H1 (cell line): Measurements from ENCODE around the gene ZNF473. TPM values are rescaled to one million over a fixed set of nuclear protein-coding genes. Genes with fewer than 3 reads are reported as not detected.

Experiments
- CTCF ChIA-PET: fragments of 300-600 bp; sonication (Branson Sonifier 250); formaldehyde crosslinking; loops from one replicate; lab custom pipeline; 2021; ENCODE audit not compliant: partially characterized antibody; lab: Charles Lee
- POLR2A ChIA-PET: fragments of 300-600 bp; sonication (Branson Sonifier 250); formaldehyde crosslinking; loops from one replicate; lab custom pipeline; 2021; ENCODE audit warnings: inconsistent platforms; ENCODE audit not compliant: partially characterized antibody; lab: Charles Lee
- DNase-seq, 2 experiments: peaks; one replicate each; pipeline versions ENCODE4 v3.0.0 to v3.0.0-alpha.2; 2010 to 2022; ENCODE audit warnings: low spot score in 2 of 2, low read depth in 1 of 2, mixed read lengths in 1 of 2
- FAIRE-seq: peaks from 2 replicates; lab custom pipeline; 2011; peaks lifted over from hg19 to GRCh38; lab: Jason Lieb, UNC
- H2AFZ ChIP-seq: 2 replicates; pipeline ENCODE4 v1.8.1; 2012; ENCODE audit warnings: low read length, inconsistent platforms
- H2AK5ac ChIP-seq: 2 replicates; pipeline ENCODE4 v1.6.1; 2013; ENCODE audit warnings: low read depth, low read length
- H2BK120ac ChIP-seq: replicated peaks from 2 replicates; pipeline ENCODE3; 2013; ENCODE audit warnings: low read depth, low read length, inconsistent platforms
- H2BK12ac ChIP-seq: 2 replicates; pipeline ENCODE4 v1.6.1; 2013; ENCODE audit warnings: low read depth, low read length
- H2BK15ac ChIP-seq: 2 replicates; pipeline ENCODE4 v1.6.1; 2013; ENCODE audit warnings: low read length
- H2BK20ac ChIP-seq: 2 replicates; pipeline ENCODE4 v1.6.1; 2013; ENCODE audit warnings: low read length
- H2BK5ac ChIP-seq: 2 replicates; pipeline ENCODE4 v1.6.1; 2013; ENCODE audit warnings: low read depth, low read length
- H3K14ac ChIP-seq: 2 replicates; pipeline ENCODE4 v1.6.1; 2013; ENCODE audit warnings: inconsistent platforms; ENCODE audit not compliant: insufficient read length
- H3K18ac ChIP-seq: 2 replicates; pipeline ENCODE4 v1.6.1; 2013; ENCODE audit warnings: low read length; ENCODE audit errors: extremely low read depth
- H3K23ac ChIP-seq: 2 replicates; pipeline ENCODE4 v1.6.1; 2013; ENCODE audit warnings: inconsistent platforms; ENCODE audit not compliant: insufficient read length
- H3K23me2 ChIP-seq: 2 replicates; pipeline ENCODE4 v1.6.1; 2013; ENCODE audit warnings: low read depth, low read length
- H3K27ac ChIP-seq: 2 replicates; pipeline ENCODE4 v1.6.1; 2011; ENCODE audit warnings: low read depth, low read length, inconsistent platforms
- H3K27me3 ChIP-seq, 4 experiments: replicated peaks in 1 of 4; 1 replicate in 1 of 4; 2 replicates in 3 of 4; pipeline versions ENCODE4 v1.6.1 to v1.8.1; 2011 to 2013; ENCODE audit warnings: low read length in 3 of 4, mild to moderate bottlenecking in 3 of 4, inconsistent platforms in 2 of 4, mixed read lengths in 2 of 4, moderate library complexity in 1 of 4; ENCODE audit not compliant: control insufficient read depth in 3 of 4, insufficient read depth in 3 of 4; ENCODE audit errors: extremely low read depth in 1 of 4
- H3K36me3 ChIP-seq, 4 experiments: 2 replicates each; pipeline versions ENCODE4 v1.6.1 to v1.8.1; 2011 to 2013; ENCODE audit warnings: mild to moderate bottlenecking in 4 of 4, low read length in 3 of 4, moderate library complexity in 2 of 4, control low read depth in 1 of 4, inconsistent platforms in 1 of 4; ENCODE audit not compliant: insufficient read depth in 4 of 4, control insufficient read depth in 2 of 4
- H3K4ac ChIP-seq: replicated peaks from 2 replicates; pipeline ENCODE3; 2013; ENCODE audit warnings: low read length, low read depth, mixed read lengths, inconsistent platforms; ENCODE audit not compliant: insufficient read length
- H3K4me1 ChIP-seq, 4 experiments: replicated peaks in 1 of 4; 1 replicate in 1 of 4; 2 replicates in 3 of 4; pipeline versions ENCODE4 v1.6.1 to v1.8.1; 2011 to 2013; ENCODE audit warnings: low read length in 3 of 4, inconsistent platforms in 2 of 4, mixed read lengths in 1 of 4; ENCODE audit not compliant: insufficient read depth in 4 of 4, control insufficient read depth in 3 of 4
- H3K4me2 ChIP-seq, 2 experiments: 2 replicates each; pipeline versions ENCODE4 v1.6.1 to v1.8.1; 2011 to 2013; ENCODE audit warnings: low read depth in 2 of 2, low read length in 2 of 2, control low read depth in 1 of 2, inconsistent platforms in 1 of 2, mild to moderate bottlenecking in 1 of 2; ENCODE audit not compliant: insufficient read depth in 1 of 2
- H3K4me3 ChIP-seq, 4 experiments: fragments of 200-600, 300-600 bp in 1 of 4; sonication (generic), shearing (Covaris generic), sonication (Bioruptor Twin) in 1 of 4; 2 replicates each; pipeline versions ENCODE4 v1.5.1 to v1.8.1; 2011 to 2016; ENCODE audit warnings: low read length in 4 of 4, low read depth in 3 of 4, control low read depth in 2 of 4, inconsistent platforms in 2 of 4, mild to moderate bottlenecking in 2 of 4, mixed read lengths in 1 of 4, moderate library complexity in 1 of 4; ENCODE audit not compliant: insufficient read depth in 2 of 4; ENCODE audit errors: extremely low read depth in 1 of 4
- H3K56ac ChIP-seq: replicated peaks from 2 replicates; pipeline ENCODE3; 2013; ENCODE audit warnings: low read depth, mild to moderate bottlenecking, mixed read lengths, low read length, inconsistent platforms; ENCODE audit not compliant: insufficient read length
- H3K79me1 ChIP-seq: 2 replicates; pipeline ENCODE4 v1.6.1; 2013; ENCODE audit warnings: low read depth, low read length, control low read depth
- H3K79me2 ChIP-seq, 2 experiments: 2 replicates each; pipeline versions ENCODE4 v1.6.1 to v1.8.1; 2012 to 2013; ENCODE audit warnings: low read length in 2 of 2, mild to moderate bottlenecking in 2 of 2, inconsistent platforms in 1 of 2; ENCODE audit not compliant: insufficient read depth in 2 of 2, control insufficient read depth in 1 of 2
- H3K9ac ChIP-seq, 4 experiments: replicated peaks in 1 of 4; 1 replicate in 1 of 4; 2 replicates in 3 of 4; pipeline versions ENCODE4 v1.6.1 to v1.8.1; 2011 to 2013; ENCODE audit warnings: low read depth in 3 of 4, low read length in 3 of 4, control low read depth in 2 of 4, mild to moderate bottlenecking in 2 of 4, moderate library complexity in 2 of 4, inconsistent platforms in 1 of 4; ENCODE audit errors: extremely low read depth in 1 of 4
- H3K9me3 ChIP-seq, 2 experiments: 2 replicates each; pipeline versions ENCODE4 v1.6.1 to v1.8.1; 2012 to 2013; ENCODE audit warnings: mild to moderate bottlenecking in 2 of 2, moderate library complexity in 2 of 2, control low read depth in 1 of 2, inconsistent platforms in 1 of 2, low read depth in 1 of 2, low read length in 1 of 2, mixed read lengths in 1 of 2; ENCODE audit not compliant: insufficient read depth in 2 of 2
- H4K20me1 ChIP-seq, 2 experiments: replicated peaks in 1 of 2; 2 replicates each; pipeline versions ENCODE3 to v1.8.1; 2011 to 2013; ENCODE audit warnings: inconsistent platforms in 2 of 2, low read length in 2 of 2, mild to moderate bottlenecking in 1 of 2; ENCODE audit not compliant: insufficient read depth in 2 of 2, control insufficient read depth in 1 of 2
- H4K5ac ChIP-seq: 2 replicates; pipeline ENCODE4 v1.6.1; 2013; ENCODE audit warnings: low read length, low read depth, mixed read lengths, inconsistent platforms; ENCODE audit not compliant: insufficient read length
- H4K8ac ChIP-seq: 2 replicates; pipeline ENCODE4 v1.8.0; 2013; ENCODE audit warnings: mild to moderate bottlenecking, moderate library complexity, low read length, inconsistent platforms; ENCODE audit not compliant: insufficient read depth; ENCODE audit errors: extremely low read depth
- H4K91ac ChIP-seq: replicated peaks from 2 replicates; pipeline ENCODE3; 2013; ENCODE audit warnings: low read length, mixed read lengths, inconsistent platforms; ENCODE audit not compliant: insufficient read length
- BACH1 ChIP-seq: IDR thresholded peaks from 2 replicates; pipeline ENCODE4 v1.6.1; 2012; ENCODE audit warnings: low read length, improper control_type of control experiment
- CHD1 ChIP-seq: IDR thresholded peaks from 2 replicates; pipeline ENCODE4 v1.6.1; 2012; ENCODE audit warnings: low read depth, low read length, improper control_type of control experiment
- E2F6 ChIP-seq: IDR thresholded peaks from 2 replicates; pipeline ENCODE4 v1.6.1; 2012; ENCODE audit warnings: inconsistent platforms
- FOSL1 ChIP-seq: IDR thresholded peaks from 2 replicates; pipeline ENCODE4 v1.6.1; 2011; ENCODE audit warnings: mild to moderate bottlenecking, low read depth, low read length, moderate library complexity; ENCODE audit not compliant: insufficient read depth
- GTF2F1 ChIP-seq: IDR thresholded peaks from 2 replicates; pipeline ENCODE4 v1.6.1; 2012; ENCODE audit warnings: low read depth, low read length, improper control_type of control experiment, borderline replicate concordance
- KDM4A ChIP-seq: IDR thresholded peaks from one replicate; pipeline ENCODE4 v1.7.1; 2012; ENCODE audit warnings: low read depth, mild to moderate bottlenecking, moderate library complexity, low read length, inconsistent platforms; ENCODE audit not compliant: severe bottlenecking
- PHF8 ChIP-seq: fragments of 200-600 bp; sonication (generic); conservative IDR thresholded peaks from 2 replicates; pipeline ENCODE4 v1.7.1; 2012; ENCODE audit warnings: low read depth, mild to moderate bottlenecking, inconsistent platforms, low read length, moderate library complexity
- POLR2A ChIP-seq, 2 experiments: IDR thresholded peaks; 1 replicate in 1 of 2; 2 replicates in 1 of 2; pipeline ENCODE4 v1.6.1; 2011; ENCODE audit warnings: low read depth in 2 of 2, low read length in 2 of 2, mild to moderate bottlenecking in 2 of 2; ENCODE audit errors: control extremely low read depth in 1 of 2
- RXRA ChIP-seq: IDR thresholded peaks from 2 replicates; pipeline ENCODE4 v1.6.1; 2011; ENCODE audit warnings: low read depth, mild to moderate bottlenecking, low read length, moderate library complexity; ENCODE audit not compliant: insufficient read depth
- SP1 ChIP-seq: IDR thresholded peaks from 2 replicates; pipeline ENCODE4 v1.6.1; 2011; ENCODE audit warnings: low read depth, low read length
- SUZ12 ChIP-seq: fragments of 200-600 bp; sonication (generic); IDR thresholded peaks from 2 replicates; pipeline ENCODE4 v1.6.1; 2012; ENCODE audit warnings: mild to moderate bottlenecking, inconsistent platforms, low read length, moderate library complexity, mixed read lengths
- TCF12 ChIP-seq: IDR thresholded peaks from 2 replicates; pipeline ENCODE4 v1.6.1; 2011; ENCODE audit warnings: low read depth, mild to moderate bottlenecking, low read length
- USF2 ChIP-seq: IDR thresholded peaks from 2 replicates; pipeline ENCODE4 v1.6.1; 2011; ENCODE audit warnings: low read length, improper control_type of control experiment
- WGBS, 2 experiments: shearing (Covaris generic) in 1 of 2; methylation state at CpG; one replicate each; pipeline versions ENCODE4 v1.1.6 to v1.1.7; 2013 to 2015; ENCODE audit warnings: low lambda C conversion rate in 2 of 2, mixed read lengths in 2 of 2, inconsistent platforms in 1 of 2, low coverage in 1 of 2, missing lambda C conversion rate in 1 of 2; ENCODE audit not compliant: insufficient replicate concordance in 2 of 2, insufficient coverage in 1 of 2, insufficient read length in 1 of 2; ENCODE audit errors: extremely low coverage in 1 of 2, missing lambda C conversion rate in 1 of 2; 5-methylcytosine and 5-hydroxymethylcytosine counted together
- polyA plus RNA-seq, 7 experiments: library from polyadenylated mRNA; depleted of rRNA in 3 of 7; stranded (reverse) in 5 of 7; unstranded in 2 of 7; fragments of >200 nt in 5 of 7; fragments of 200-250 nt in 2 of 7; gene quantifications; 1 replicate in 5 of 7; 2 replicates in 1 of 7; 4 replicates in 1 of 7; pipeline versions ENCODE4 v1.2.1 to v1.2.3, GENCODE V29; 2011 to 2013; ENCODE audit warnings: missing spikeins in 2 of 7, mixed read lengths in 2 of 7
- total RNA-seq: library from RNA; stranded (reverse); fragmentation: NEBNext Ultra II Directional; extraction: Animal tissue kit (Norgen Biotek cat#: 25700); gene quantifications from 2 replicates; pipeline ENCODE4 v1.2.1, GENCODE V29; 2021

ZNF473 gene
- total and polyA plus RNA-seq, 2 of the 8 experiments (the other 6 are each of a cell fraction or from before 2014, with no cell fraction given), result 5.2 to 11.7 TPM

- FAIRE-seq, result no peak
- no peak overlapping the region for H2BK12ac ChIP-seq
- H3K27ac ChIP-seq, result no peak overlapping the region
- H2BK120ac ChIP-seq, result no peak overlapping the region
- CTCF ChIA-PET, result interaction anchor here (0.8 to 16.2 kb wide), 7 partner anchors 15 to 158 kb away, joined by 3 to 231 read pairs (median 4); no protein-coding TSS in a partner anchor
- H4K5ac ChIP-seq, result no peak overlapping the region
- H3K4me1 ChIP-seq, result no peaks in the 10 kb centered on the region; a peak in 1 of 7 replicates
- no peak overlapping the region for H2BK5ac ChIP-seq
- no peak overlapping the region for H3K9ac ChIP-seq
- no peak overlapping the region for H3K14ac ChIP-seq
- H2AFZ ChIP-seq, result no peak overlapping the region
- WGBS, 2 experiments, result 88% methylated on average over 11 of the region's 11 CpGs; no CpG with 5 or more reads in 1 of the 2 experiments
- DNase-seq, result no peak
- no peaks in the 10 kb centered on the region for H3K23me2 ChIP-seq
- no peak overlapping the region for H4K8ac ChIP-seq
- no peak overlapping the region for H2AK5ac ChIP-seq
- H3K27me3 ChIP-seq, result no peaks in the 10 kb centered on the region
- H3K79me2 ChIP-seq, result no peaks in the 10 kb centered on the region
- no peak overlapping the region for H3K4me3 ChIP-seq
- POLR2A ChIA-PET, result interaction anchor here (0.7 to 1.6 kb wide), 4 partner anchors 11 to 49 kb away, joined by 3 to 6 read pairs (median 3); partner anchors contain the start of gene NUP62
- no peak overlapping the region for H2BK15ac ChIP-seq
- peaks cover 0 to 4% of the 10 kb centered on the region in 2 experiments for H4K20me1 ChIP-seq
- no peak overlapping the region for H4K91ac ChIP-seq
- no peak overlapping the region for H3K23ac ChIP-seq
- H3K56ac ChIP-seq, result no peak overlapping the region
- no peaks in the 10 kb centered on the region for H3K9me3 ChIP-seq
- no peak overlapping the region for H3K4ac ChIP-seq
- H3K18ac ChIP-seq, result no peak overlapping the region
- no peak overlapping the region for H3K4me2 ChIP-seq
- no peak overlapping the region for H2BK20ac ChIP-seq
- no peaks in the 10 kb centered on the region for H3K36me3 ChIP-seq
- H3K79me1 ChIP-seq, result no peaks in the 10 kb centered on the region
- no peak for TF ChIP-seq RXRA
- no peak for TF ChIP-seq GTF2F1
- TF ChIP-seq PHF8, result no peak
- no peak for TF ChIP-seq CHD1
- TF ChIP-seq SP1, result no peak
- no peak for TF ChIP-seq BACH1
- TF ChIP-seq E2F6, result no peak
- no peak for TF ChIP-seq POLR2A (IDR thresholded peaks at IDR 0.05; ENCODE audit: control extremely low read depth in 1 of 2, low read depth in 2 of 2, low read length in 2 of 2)
- TF ChIP-seq TCF12, result no peak
- TF ChIP-seq KDM4A, result no peak
- no peak for TF ChIP-seq SUZ12
- TF ChIP-seq FOSL1, result no peak
- TF ChIP-seq USF2, result no peak
Measured at GRCh38 chr19:49978324-49978723, 47.5 kb upstream of the ZNF473 start.
